HTERT RPE-1 (cell line): ENCODE results near the gene PCDHGA5.
"Not testable (repeated sequence)": the region's sequence is repeated elsewhere in the genome, so short reads cannot be mapped to it uniquely, and the experiment has no call there.

Source experiments
- in situ Hi-C: fragments of 300-500 bp; cut with MboI; formaldehyde crosslinking; loops from 4 replicates; pipeline ENCODE4 v1.14.3; 2020; ENCODE audit warnings: low sequenced_read_pairs

PCDHGA5 gene

GRCh38 chr5:141384471-141385267 is 20.7 kb downstream of the PCDHGA5 start:
- in situ Hi-C loops: no loop called here

- in situ Hi-C loops: not testable (repeated sequence)
Measured at GRCh38 chr5:141387557-141388311, 23.8 kb downstream of the PCDHGA5 start, which contains the start of gene PCDHGB4. Gene PCDHGB4, plus strand, starts transcription at chr5:141387698. Its CDS starts 187 bp downstream, at chr5:141387885.

GRCh38 chr5:141388661-141389060 is 24.7 kb downstream of the PCDHGA5 start:
- in situ Hi-C loops: no loop called here

- in situ Hi-C loops: no loop called here
Measured at GRCh38 chr5:141389153-141390042, 25.4 kb downstream of the PCDHGA5 start.

- in situ Hi-C loops: no loop called here
Measured at GRCh38 chr5:141392429-141393198, 28.7 kb downstream of the PCDHGA5 start, which contains the start of gene PCDHGA8. Gene PCDHGA8, plus strand, starts transcription at chr5:141392633. Its CDS starts 181 bp downstream, at chr5:141392814.

- in situ Hi-C loops: no loop called here
Measured at GRCh38 chr5:141393267-141393666, 29.3 kb downstream of the PCDHGA5 start.

GRCh38 chr5:141394401-141395187 is 30.6 kb downstream of the PCDHGA5 start:
- in situ Hi-C loops: not testable (repeated sequence)

GRCh38 chr5:141397756-141398551 is 34.0 kb downstream of the PCDHGA5 start, which contains the start of gene PCDHGB5:
Gene PCDHGB5, plus strand, starts transcription at chr5:141397947. Its CDS starts 181 bp downstream, at chr5:141398128.
- in situ Hi-C loops: not testable (repeated sequence)

- in situ Hi-C loops: no loop called here
Measured at GRCh38 chr5:141398608-141399007, 34.6 kb downstream of the PCDHGA5 start.

- in situ Hi-C loops: no loop called here
Measured at GRCh38 chr5:141399555-141400258, 35.7 kb downstream of the PCDHGA5 start.

GRCh38 chr5:141402553-141403243 is 38.7 kb downstream of the PCDHGA5 start, which contains the start of gene PCDHGA9:
Gene PCDHGA9, plus strand, starts transcription at chr5:141402778. Its CDS starts 175 bp downstream, at chr5:141402953.
- in situ Hi-C loops: no loop called here

GRCh38 chr5:141403387-141403786 is 39.4 kb downstream of the PCDHGA5 start:
- in situ Hi-C loops: no loop called here

- in situ Hi-C loops: not testable (repeated sequence)
Measured at GRCh38 chr5:141407790-141408505, 44.0 kb downstream of the PCDHGA5 start, which contains the start of gene PCDHGB6. Gene PCDHGB6, plus strand, starts transcription at chr5:141408021. Its CDS starts 182 bp downstream, at chr5:141408203.

GRCh38 chr5:141409598-141410306 is 45.8 kb downstream of the PCDHGA5 start:
- in situ Hi-C loops: no loop called here

- in situ Hi-C loops: no loop called here
Measured at GRCh38 chr5:141411575-141411974, 47.6 kb downstream of the PCDHGA5 start.
